ENCODE measurements around the gene VASH1. TPM values are rescaled to one million over a fixed set of nuclear protein-coding genes. Genes with fewer than 3 reads are reported as not detected.

Gene VASH1
- total and polyA plus RNA-seq, 7 experiments from 2014 or later, result 0.52 to 18.2 (median 1.7) TPM

DNA sequence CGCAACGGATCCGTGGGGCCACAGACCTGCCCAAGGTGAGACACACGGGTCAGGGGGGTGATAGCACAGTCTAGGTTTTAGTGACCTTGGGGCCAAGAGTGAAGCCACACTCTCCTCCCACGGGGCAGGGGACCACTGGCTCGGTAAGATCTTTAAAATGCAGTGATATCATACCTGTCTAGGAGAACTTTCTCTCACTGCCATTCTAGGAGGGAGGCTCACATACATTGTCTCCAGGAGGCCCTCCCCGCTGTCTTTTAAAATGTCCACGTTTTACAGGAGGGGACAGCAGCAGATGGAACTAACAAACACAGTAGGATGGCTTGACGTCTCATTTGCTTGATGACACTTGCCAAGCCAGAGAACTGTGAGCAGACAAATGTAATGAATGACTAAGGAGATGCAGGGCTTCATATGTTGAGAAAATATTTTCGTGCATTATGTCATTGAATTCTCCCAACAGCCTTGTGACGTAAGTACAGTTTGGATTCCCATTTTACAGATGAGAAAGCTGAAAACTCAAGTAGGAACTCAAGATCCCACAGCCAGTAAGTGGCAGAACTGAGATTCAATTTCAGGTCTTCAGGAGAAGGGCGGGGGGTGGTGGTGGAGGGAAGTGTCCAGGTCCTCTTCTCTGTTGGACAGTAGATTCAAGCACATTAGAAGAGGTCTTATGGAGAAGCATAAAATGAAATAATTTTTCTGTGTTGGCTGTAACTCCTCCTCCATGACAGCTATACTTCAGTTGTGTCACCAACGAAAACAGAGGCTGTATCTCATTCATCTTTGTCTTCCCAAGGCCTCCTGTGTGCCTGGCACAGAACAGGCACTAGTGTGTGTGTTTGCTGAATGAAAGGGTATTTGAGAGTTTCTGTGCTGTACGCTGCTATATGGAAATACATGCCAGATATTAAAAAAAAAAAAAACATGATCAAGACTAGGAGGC is 2.1 kb downstream of the VASH1 start:
- Mint-ChIP-seq H3K27ac (no peak overlapping the region), H3K4me1 (peaks cover 5 to 36% (median 14%) of the 10 kb centered on the region in 7 donors), H3K27me3 (peaks cover 0 to 59% (median 16%) of the 10 kb centered on the region in 5 donors), H3K4me3 (peak overlapping the region in 7 of 10 donors; percentile 12 to 87 (median 51)), H3K36me3 (no peaks in the 10 kb centered on the region), H3K9me3 (no peaks in the 10 kb centered on the region)
- no peaks in the 10 kb centered on the region for H3K9me3 ChIP-seq (ENCODE audit: control insufficient read depth in 2 of 3, low read length in 3 of 3)
- ChIA-PET POLR2A (no interaction called here), CTCF (no interaction called here)
- DNase-seq (no peak), ATAC-seq (no peak)
- no peak overlapping the region for H3K27ac ChIP-seq (ENCODE audit: low read depth, low read length)
- H3K4me1 ChIP-seq (ENCODE audit: control insufficient read depth in 2 of 2, insufficient read depth in 2 of 2, low read length in 2 of 2), result peaks cover 0 to 12% of the 10 kb centered on the region in 2 donors
- H3K27me3 ChIP-seq (ENCODE audit: control insufficient read depth in 2 of 2, insufficient read depth in 2 of 2, low read length in 2 of 2), result peaks cover 0 to 5% of the 10 kb centered on the region in 2 donors
- intact Hi-C loops (cut with micrococcal nuclease), result loop anchor here in 1 of 2 donors (5.0 to 10.0 kb wide), 2 partner anchors 334 to 609 kb away; partner anchors contain the start of genes CIPC and GPATCH2L
- no peak overlapping the region for H3K4me3 ChIP-seq (ENCODE audit: low read length)
- H3K36me3 ChIP-seq (ENCODE audit: control insufficient read depth in 2 of 3, insufficient read depth in 3 of 3, low read length in 3 of 3), result no peaks in the 10 kb centered on the region

DNA sequence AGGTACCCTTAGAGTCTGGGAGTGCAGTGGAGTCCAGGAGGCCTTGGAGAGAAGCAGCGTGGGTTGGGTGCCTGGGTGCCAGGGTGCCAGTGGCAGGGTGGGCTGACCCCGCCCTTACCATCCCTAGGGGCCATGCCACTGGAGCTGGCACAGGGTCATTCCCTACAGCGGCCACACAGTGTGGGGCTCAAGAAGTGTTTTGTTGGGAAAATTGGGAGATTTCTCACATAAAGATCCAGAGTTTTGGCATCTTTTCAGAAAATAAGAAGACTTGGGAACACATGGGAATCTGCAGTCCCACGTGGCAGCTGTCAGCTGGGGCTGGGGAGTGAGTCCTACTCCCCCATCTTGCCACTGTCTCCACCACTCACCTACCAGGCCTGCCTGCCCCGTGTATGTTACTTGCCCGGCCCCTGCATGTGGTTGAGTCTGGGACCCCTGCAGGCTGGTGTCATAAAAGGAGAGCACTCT is 4.2 kb downstream of the VASH1 start:
- Histone ChIP-seq H3K27me3 (ENCODE audit: control insufficient read depth in 2 of 2, insufficient read depth in 2 of 2, low read length in 2 of 2) (peaks cover 0 to 5% of the 10 kb centered on the region in 2 donors), H3K4me3 (ENCODE audit: low read length) (no peak overlapping the region), H3K36me3 (ENCODE audit: control insufficient read depth in 2 of 3, insufficient read depth in 3 of 3, low read length in 3 of 3) (no peaks in the 10 kb centered on the region), H3K9me3 (ENCODE audit: control insufficient read depth in 2 of 3, low read length in 3 of 3) (no peaks in the 10 kb centered on the region), H3K27ac (ENCODE audit: low read depth, low read length) (no peak overlapping the region), H3K4me1 (ENCODE audit: control insufficient read depth in 2 of 2, insufficient read depth in 2 of 2, low read length in 2 of 2) (peaks cover 8 to 21% of the 10 kb centered on the region in 2 donors)
- CTCF ChIA-PET, result interaction anchor here (0.6 kb wide), 1 partner anchor 316 kb away, joined by 4 read pairs; no protein-coding TSS in a partner anchor
- DNase-seq (peak in 1 of 9 donors; percentile 15), ATAC-seq (no peak)
- peaks cover 5 to 48% (median 15%) of the 10 kb centered on the region in 7 donors for H3K4me1 Mint-ChIP-seq
- POLR2A ChIA-PET, result no interaction called here
- no peak overlapping the region for H3K27ac Mint-ChIP-seq
- H3K27me3 Mint-ChIP-seq, result peaks cover 0 to 41% (median 6%) of the 10 kb centered on the region in 5 donors
- H3K36me3 Mint-ChIP-seq, result no peaks in the 10 kb centered on the region
- no peaks in the 10 kb centered on the region for H3K9me3 Mint-ChIP-seq
- intact Hi-C loops (cut with micrococcal nuclease), result loop anchor here in 1 of 2 donors (10.0 kb wide), 1 partner anchor 611 kb away; the partner anchor contains the start of gene GPATCH2L
- no peak overlapping the region for H3K4me3 Mint-ChIP-seq

DNA sequence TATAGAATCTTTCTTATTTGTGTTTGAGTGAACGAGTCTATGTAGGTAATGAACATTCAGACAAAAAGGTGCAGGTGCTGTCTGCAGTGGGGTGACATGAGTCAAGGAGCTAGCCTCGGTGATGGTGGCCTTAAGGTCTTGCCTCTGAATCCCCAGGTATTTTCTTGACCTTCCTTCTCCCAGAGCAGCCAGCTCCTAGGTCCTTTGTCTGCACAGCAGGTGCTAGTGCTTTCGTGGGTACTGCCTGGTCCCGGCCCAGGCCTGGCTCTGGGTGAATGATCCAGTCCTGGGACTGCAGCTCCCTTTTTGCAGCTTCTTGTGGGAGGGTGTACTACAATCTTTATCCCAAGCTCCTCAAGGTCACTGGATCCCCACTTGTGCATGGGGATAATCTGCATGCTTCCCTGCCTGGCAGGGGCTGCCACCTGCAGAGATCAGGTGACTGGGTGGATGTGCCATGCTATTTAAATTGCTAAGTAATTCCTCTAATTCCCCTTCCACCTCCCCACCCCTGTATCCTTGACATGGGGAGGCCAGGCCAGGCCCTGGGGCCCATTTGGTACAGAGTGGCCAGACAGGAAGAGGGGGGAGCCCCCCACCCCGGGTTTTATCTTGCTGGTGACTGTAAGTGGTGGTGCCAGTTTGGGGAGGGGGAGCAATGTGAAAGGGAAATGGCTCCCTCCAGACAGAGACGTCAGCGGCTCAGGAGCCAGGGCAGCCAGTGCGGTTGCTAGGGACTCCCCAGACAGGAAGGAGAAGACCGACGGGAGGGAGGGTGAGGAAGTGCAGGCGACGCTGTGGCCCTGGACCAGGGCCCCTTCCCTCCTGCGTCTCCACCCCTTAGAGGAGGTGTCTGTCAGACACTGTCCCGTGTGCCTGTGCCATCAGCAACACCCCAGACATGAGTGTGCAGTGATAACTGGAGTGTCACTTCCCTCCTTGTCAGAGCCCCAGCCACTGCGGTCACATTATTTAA is 6.7 kb downstream of the VASH1 start:
- CTCF ChIA-PET, result no interaction called here
- DNase-seq (peak in 8 of 9 donors; percentile 28 to 74 (median 58)), ATAC-seq (peak; percentile 98)
- peak overlapping the region in 7 of 10 donors; percentile 48 to 69 (median 57) for H3K4me3 Mint-ChIP-seq
- POLR2A ChIA-PET, result no interaction called here
- Histone ChIP-seq H3K27ac (ENCODE audit: low read depth, low read length) (peak overlapping the region; percentile 23), H3K27me3 (ENCODE audit: control insufficient read depth in 2 of 2, insufficient read depth in 2 of 2, low read length in 2 of 2) (no peaks in the 10 kb centered on the region), H3K4me1 (ENCODE audit: control insufficient read depth in 2 of 2, insufficient read depth in 2 of 2, low read length in 2 of 2) (peaks cover 8 to 16% of the 10 kb centered on the region in 2 donors), H3K36me3 (ENCODE audit: control insufficient read depth in 2 of 3, insufficient read depth in 3 of 3, low read length in 3 of 3) (no peaks in the 10 kb centered on the region), H3K9me3 (ENCODE audit: control insufficient read depth in 2 of 3, low read length in 3 of 3) (no peaks in the 10 kb centered on the region), H3K4me3 (ENCODE audit: low read length) (no peak overlapping the region)
- H3K9me3 Mint-ChIP-seq, result no peaks in the 10 kb centered on the region
- H3K36me3 Mint-ChIP-seq, result no peaks in the 10 kb centered on the region
- H3K4me1 Mint-ChIP-seq, result peaks cover 0 to 38% (median 6%) of the 10 kb centered on the region in 7 donors
- H3K27me3 Mint-ChIP-seq, result peaks cover 0 to 28% (median 0%) of the 10 kb centered on the region in 5 donors
- peak overlapping the region in 8 of 9 donors; percentile 50 to 81 (median 70) for H3K27ac Mint-ChIP-seq
- intact Hi-C loops (cut with micrococcal nuclease), result loop anchor here in 1 of 2 donors (1.0 to 10.0 kb wide), 3 partner anchors 14 to 613 kb away; partner anchors contain the start of genes ANGEL1 and GPATCH2L

DNA sequence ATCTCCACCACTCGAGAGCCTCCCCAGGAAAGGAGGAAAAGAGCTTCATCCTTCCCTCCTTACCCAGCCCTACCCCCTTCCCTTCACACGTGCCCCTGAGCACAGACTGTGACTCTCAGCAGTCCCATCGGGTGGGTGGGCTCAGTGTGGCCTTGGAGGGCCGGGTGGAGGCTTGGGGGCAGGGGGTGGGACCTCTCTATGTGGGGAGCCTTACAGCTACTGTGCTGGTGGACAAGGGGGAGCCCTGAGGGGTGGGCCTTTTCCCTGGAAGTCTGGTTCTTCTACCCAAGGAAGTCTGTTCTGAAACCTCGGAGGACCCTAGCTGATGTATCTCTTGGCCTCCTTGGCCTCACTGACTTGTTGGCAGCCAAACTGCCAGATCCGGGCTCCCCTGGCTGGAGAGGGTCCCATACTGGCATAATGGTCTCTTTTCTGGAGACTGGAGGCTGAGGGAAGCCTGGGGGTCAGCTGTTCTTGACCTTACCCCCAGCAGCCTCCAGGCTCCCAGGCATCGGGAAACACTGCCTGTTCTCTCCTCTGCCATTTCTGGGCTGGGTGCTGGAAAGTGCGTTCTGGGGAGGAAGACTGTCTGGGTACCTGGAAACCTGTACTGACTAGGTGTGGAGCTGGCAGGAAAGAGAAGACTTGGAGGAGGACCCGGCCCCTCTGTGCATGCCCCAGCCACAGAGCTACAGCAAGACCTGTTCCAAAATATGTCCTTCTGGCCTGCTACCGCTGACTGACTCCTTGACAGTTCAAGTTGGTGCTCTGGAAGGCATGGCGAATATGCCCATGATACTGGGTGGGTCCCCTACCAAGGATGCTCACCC is 7.6 kb downstream of the VASH1 start:
- DNase-seq (no peak), ATAC-seq (no peak)
- Mint-ChIP-seq H3K9me3 (no peaks in the 10 kb centered on the region), H3K4me3 (peak overlapping the region in 5 of 10 donors; percentile 48 to 69 (median 53)), H3K27ac (peak overlapping the region in 6 of 9 donors; percentile 50 to 81 (median 72)), H3K36me3 (no peaks in the 10 kb centered on the region), H3K27me3 (peaks cover 0 to 18% (median 0%) of the 10 kb centered on the region in 5 donors), H3K4me1 (peaks cover 0 to 39% (median 6%) of the 10 kb centered on the region in 7 donors)
- Histone ChIP-seq H3K27ac (ENCODE audit: low read depth, low read length) (peak overlapping the region; percentile 23), H3K4me1 (ENCODE audit: control insufficient read depth in 2 of 2, insufficient read depth in 2 of 2, low read length in 2 of 2) (peaks cover 8 to 16% of the 10 kb centered on the region in 2 donors), H3K4me3 (ENCODE audit: low read length) (no peak overlapping the region), H3K27me3 (ENCODE audit: control insufficient read depth in 2 of 2, insufficient read depth in 2 of 2, low read length in 2 of 2) (no peaks in the 10 kb centered on the region), H3K36me3 (ENCODE audit: control insufficient read depth in 2 of 3, insufficient read depth in 3 of 3, low read length in 3 of 3) (no peaks in the 10 kb centered on the region), H3K9me3 (ENCODE audit: control insufficient read depth in 2 of 3, low read length in 3 of 3) (no peaks in the 10 kb centered on the region)
- intact Hi-C loops (cut with micrococcal nuclease), result loop anchor here in 1 of 2 donors (1.0 to 10.0 kb wide), 3 partner anchors 13 to 614 kb away; partner anchors contain the start of genes ANGEL1 and GPATCH2L
- POLR2A ChIA-PET, result no interaction called here
- CTCF ChIA-PET, result no interaction called here

DNA sequence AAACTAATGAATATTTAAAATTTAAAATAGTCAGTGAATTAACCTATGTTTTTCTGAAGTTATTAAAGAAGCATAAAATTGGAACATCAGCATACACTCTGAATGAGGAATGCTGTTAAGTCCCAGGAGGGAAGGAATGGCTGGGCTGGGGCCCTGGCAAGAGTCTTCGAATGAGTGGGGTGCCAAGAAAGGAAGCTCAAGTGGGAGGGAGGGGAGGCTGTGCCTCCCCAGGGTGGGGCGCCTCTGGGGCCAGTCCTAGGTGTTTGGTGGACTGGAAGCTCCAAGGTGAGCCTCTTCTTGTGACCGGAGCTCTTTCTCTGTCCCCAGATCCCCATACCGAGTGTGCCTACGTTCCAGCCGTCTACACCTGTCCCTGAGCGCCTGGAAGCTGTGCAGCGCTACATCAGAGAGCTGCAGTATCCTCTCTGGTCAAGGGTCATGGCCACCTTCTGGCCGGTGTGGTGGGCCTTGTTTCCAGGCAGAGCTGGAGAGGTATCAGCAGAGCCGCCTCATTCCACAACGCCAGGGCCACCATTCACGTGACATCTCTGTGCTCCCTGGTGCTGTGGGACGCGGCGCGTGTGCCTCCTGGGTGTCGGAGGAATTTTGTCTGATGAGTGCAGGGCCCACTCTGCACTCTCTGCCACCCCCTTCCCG is 8.5 kb downstream of the VASH1 start:
- Mint-ChIP-seq H3K4me1 (peaks cover 0 to 34% (median 6%) of the 10 kb centered on the region in 7 donors), H3K9me3 (no peaks in the 10 kb centered on the region), H3K4me3 (no peak overlapping the region), H3K27ac (no peak overlapping the region), H3K27me3 (peaks cover 0 to 10% (median 0%) of the 10 kb centered on the region in 5 donors), H3K36me3 (no peaks in the 10 kb centered on the region)
- Histone ChIP-seq H3K9me3 (ENCODE audit: control insufficient read depth in 2 of 3, low read length in 3 of 3) (no peaks in the 10 kb centered on the region), H3K4me1 (ENCODE audit: control insufficient read depth in 2 of 2, insufficient read depth in 2 of 2, low read length in 2 of 2) (peaks cover 8 to 16% of the 10 kb centered on the region in 2 donors), H3K27ac (ENCODE audit: low read depth, low read length) (no peak overlapping the region), H3K4me3 (ENCODE audit: low read length) (no peak overlapping the region), H3K36me3 (ENCODE audit: control insufficient read depth in 2 of 3, insufficient read depth in 3 of 3, low read length in 3 of 3) (no peaks in the 10 kb centered on the region), H3K27me3 (ENCODE audit: control insufficient read depth in 2 of 2, insufficient read depth in 2 of 2, low read length in 2 of 2) (no peaks in the 10 kb centered on the region)
- ATAC-seq (no peak), DNase-seq (no peak)
- POLR2A ChIA-PET, result no interaction called here
- intact Hi-C loops (cut with micrococcal nuclease), result loop anchor here in 1 of 2 donors (10.0 kb wide), 1 partner anchor 615 kb away; the partner anchor contains the start of gene GPATCH2L
- CTCF ChIA-PET, result no interaction called here

Data from naive thymus-derived CD4-positive, alpha-beta T cell (primary cell).